GM21737 (cell line): ENCODE measurements around the gene MAPK4.
"Not testable (repeated sequence)": the region's sequence is repeated elsewhere in the genome, so short reads cannot be mapped to it uniquely, and the experiment has no call there.

ENCODE experiments used
- ATAC-seq: cut with Tn5 transposase; IDR thresholded peaks from one replicate; pipeline ENCODE4 v1.9.1; 2021; ENCODE audit warnings: mild to moderate bottlenecking, moderate library complexity; ENCODE audit not compliant: unreplicated experiment

The MAPK4 gene

DNA sequence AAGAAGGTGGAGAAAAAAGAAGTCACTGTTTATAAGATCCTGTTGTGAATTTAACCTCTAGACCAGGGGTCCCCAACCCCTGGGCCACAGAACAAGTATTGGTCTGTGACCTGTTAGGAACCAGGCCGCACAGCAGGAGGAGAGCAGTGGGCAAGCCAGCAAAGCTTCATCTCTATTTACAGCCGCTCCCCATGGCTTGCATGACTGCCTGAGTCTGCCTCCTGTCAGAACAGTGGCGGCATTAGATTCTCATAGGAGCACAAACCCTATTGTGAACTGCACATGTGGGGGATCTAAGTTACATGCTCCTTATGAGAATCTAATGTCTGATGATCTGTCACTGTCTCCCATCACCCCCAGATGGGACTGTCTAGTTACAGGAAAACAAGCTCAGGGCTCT, 13.3 kb downstream of the MAPK4 start:
- not testable (repeated sequence) for ATAC-seq

DNA sequence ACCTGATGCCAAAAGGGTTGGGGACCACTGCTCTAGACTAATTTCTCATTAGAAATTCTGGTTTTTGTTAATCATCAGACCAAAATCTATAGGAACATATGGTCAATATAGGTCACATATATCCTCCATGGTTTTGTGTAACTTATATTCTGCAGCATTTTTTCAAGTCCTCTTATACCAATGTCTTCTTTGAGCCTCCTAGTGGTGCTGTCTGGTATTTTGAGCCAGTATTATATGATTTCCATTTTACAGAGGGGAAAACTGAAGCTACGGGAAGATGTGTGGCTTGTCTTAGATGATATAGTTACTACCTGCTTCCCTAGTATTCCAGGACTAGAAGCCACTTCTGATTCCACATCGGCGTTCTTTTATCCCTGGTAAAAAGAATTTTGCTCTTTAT, 13.8 kb downstream of the MAPK4 start:
- ATAC-seq, result no peak

DNA sequence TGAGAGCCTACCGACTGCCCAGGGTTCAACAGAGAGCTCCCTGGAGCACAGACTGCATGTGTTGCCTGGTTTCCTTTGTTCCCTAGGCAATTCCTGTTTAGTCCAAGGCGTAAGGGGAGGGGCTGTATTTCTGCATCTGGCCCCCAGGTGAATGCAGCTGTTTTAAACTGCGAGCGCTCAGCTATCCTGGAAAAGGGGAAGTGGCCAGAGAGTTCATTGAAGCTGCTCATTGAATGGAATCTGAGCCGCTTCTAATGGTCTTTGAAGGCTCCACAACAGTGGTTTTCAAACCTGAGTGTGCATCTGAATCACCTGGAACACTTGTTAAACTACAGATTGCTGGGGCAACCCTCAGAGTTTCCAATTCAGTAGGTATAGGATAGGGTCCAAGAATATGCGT, 18.1 kb downstream of the MAPK4 start:
- ATAC-seq, result no peak

DNA sequence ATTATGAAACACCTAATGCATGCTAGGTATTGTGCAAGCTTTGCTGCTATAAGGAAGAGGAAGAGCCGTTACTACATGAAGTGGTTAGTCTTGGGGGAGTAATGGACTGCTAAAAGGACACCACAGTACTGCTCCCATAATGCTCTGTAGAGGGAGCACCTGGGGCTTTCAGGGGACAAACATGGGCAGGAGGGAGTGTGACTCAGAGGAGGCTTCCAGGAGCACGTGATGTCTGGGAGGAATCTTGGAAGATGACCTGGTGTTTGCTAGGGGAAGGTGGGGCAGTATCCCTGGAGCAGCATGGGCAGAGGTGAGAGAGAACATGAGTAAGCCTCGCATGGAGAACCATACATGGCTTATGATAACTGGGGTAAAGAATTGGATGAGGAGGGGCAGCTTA, 18.8 kb downstream of the MAPK4 start:
- no peak for ATAC-seq

DNA sequence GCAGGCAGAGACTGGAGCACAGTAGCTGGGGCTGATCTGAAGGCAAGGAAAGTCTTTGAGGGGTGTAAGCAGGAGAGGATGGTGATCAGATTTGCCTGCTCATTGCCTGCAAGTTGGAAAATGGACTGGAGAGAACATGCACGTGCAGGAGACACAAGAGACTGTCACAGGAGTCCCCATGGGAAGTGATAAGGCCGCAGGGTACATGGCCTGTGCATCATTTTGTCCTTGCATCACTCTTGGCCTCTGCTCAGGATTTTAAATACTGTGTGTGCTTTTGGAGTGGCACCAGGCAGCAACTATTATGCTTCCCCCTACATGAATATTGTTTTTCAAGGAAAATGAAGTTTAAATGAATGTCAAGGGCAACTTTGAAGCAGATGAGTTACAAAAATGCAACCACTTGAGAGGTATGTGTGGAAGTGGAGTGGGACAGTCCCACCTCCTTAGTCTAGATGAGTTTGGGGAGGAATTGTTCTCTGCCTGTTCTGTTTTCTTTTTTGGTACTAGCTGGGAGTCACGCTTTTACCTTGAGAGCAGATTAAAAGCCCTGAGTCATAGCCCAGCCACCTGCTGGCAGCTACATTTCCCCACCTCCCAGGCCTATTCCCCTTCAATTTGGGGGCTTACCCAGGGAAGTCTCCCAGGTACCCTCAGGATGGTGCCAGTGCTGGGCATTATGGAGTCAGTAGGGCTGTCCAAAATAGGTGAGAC, 19.3 kb downstream of the MAPK4 start:
- no peak for ATAC-seq

- ATAC-seq, result no peak
Measured at GRCh38 chr18:50581517-50581916, 21.6 kb downstream of the MAPK4 start.

GRCh38 chr18:50582500-50582899, 22.6 kb downstream of the MAPK4 start:
- ATAC-seq, result no peak

DNA sequence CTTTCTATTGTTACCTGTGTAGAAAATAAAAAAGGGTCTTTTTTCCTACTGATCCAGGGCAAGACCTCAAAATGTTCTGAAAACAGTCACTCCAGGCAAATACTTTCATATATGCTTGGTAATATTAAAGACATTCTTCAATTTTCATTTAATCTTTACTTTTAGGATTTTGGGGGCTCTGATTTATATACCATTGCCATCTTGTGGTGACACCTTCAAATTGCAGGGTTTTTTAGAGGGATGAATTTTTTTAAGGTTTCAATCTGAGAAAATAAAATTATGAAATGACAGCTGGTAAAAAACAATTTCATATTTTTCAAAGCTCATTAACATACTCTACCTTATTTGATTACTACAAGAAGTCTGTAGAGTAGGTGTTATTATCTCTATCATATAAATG, 26.8 kb downstream of the MAPK4 start:
- ATAC-seq, result no peak

DNA sequence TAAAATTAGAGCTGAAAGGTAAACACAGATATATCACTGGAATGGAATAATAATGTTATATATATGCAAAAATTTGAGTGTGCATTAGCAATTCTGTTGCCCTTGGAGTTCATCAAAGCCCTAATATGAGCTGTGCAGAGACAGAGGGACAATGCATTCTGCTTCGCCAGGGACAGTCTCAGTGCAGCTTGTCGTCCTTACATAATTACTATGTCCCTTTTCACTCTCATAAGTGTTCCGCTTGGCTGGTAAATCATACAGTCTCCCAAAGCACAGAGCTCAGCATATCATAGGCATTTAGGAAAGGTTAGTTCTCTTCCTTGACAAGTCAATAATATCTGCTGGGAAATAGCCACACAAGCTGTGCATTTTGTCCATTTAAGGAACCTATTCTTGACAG, 30.7 kb downstream of the MAPK4 start:
- ATAC-seq, result no peak

- ATAC-seq, result no peak
Measured at GRCh38 chr18:50594012-50594411, 34.1 kb downstream of the MAPK4 start.

DNA sequence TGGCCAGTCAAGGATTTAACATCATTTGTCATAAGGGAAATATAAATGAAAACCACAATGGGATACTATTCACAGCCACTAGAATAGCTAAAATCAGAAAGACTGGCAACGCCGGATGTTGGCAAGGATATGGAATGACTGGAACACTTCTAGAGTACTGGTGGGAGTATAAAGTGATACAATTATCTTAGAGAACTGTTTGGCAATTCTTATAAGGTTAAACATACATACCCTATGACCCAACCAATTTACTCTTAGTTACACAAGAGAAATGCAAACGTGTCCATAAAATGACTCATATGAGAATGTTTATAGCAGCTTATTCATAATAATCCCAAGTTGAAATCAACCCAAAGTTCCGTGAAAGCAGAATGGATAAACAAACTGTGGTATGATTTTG, 35.1 kb downstream of the MAPK4 start:
- ATAC-seq, result no peak

DNA sequence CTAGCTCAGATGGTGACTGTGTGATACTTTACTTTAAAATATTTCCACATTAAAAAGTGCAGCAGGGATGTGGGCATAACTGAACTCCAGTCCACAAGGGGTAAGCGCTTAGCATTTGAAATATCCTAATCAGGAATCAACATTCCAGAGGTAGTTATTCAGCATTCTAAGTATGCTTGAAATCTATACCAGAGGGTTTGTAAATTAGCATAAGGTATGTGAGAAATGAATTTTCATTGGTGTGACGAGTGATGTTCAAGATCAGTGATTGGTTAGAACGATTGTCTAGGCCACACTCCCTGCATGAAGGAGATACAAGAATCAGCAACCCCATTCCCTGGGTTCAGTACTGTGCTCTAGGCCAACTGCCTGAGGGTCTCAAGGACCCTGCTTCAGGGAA, 42.6 kb downstream of the MAPK4 start:
- no peak for ATAC-seq

DNA sequence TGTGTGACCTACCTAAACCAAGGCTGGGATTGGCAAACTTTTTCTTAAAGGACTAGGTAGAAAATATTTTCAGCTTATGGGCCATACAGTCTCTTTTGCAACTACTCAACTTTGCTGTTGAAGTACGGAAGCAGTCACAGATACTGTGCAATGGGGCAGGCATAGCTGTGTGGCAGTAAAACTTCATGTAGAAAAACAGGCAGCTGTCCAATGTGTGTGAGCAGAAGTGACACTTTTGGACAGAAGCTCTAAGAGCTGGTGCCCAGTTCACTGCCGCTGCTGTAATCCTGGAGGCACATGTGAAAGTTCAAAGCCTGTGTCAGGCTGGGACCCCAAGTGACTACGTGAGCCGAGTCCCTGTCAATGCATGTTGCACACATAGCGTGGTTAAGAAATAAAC, 46.7 kb downstream of the MAPK4 start:
- no peak for ATAC-seq

DNA sequence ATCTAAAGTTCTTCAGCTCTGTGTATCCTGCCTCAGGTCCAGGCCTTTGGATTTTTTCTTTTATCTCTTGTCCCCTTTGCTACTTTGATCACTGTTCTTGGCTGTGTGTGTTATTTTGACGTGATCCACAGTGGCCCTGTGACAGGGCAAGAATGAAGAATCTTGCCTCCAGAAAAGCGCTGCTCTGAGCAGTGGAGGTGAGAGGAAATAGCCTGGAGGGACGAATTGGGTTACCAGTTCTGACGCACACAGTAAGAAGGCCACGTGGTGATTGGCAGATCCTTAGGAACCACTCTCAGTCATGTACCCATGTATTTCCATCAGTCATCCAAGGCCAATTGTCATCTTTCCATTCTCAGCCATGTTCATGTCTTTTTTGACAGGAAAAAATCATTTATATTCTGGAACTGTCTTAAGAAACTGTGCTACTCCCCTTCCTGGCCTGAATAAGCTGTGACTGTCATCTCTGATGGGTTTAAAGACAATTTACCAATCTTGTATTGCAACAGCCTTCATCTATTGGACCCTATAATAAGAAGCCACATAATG, 47.6 kb downstream of the MAPK4 start:
- no peak for ATAC-seq

DNA sequence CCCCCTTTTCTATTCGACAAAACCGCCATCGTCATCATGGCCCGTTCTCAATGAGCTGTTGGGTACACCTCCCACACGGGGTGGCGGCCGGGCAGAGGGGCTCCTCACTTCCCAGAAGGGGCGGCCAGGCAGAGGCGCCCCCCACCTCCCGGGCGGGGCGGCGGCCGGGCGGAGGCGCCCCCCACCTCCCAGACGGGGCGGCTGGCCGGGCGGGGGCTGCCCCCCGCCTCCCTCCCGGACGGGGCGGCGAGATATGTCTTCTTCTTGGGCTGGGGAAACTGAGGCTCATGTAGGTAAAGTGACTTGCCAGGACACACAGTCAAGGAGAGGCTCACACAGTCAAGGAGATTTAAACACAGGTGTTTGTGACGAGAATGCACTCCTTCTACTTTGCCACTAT, 49.3 kb downstream of the MAPK4 start:
- not testable (repeated sequence) for ATAC-seq

DNA sequence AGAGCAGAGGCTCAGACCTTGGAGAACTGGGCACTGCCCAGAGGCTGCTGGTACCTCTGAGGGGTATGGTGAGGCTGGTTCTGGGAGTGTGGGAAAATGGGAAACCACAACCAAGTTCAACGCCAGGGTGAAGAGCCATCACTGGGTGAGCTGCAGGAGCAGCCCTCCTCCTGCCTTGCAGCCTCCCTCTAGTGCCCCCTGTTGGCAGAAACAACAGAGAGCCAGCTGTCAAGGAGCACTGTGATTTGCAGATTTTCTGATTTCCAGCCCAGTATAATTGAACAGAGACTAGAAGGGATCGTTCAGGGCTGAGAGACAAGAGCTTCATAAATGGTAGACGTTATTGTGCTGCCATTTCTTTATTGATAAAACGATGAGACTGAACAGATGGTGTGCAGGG, 50.5 kb downstream of the MAPK4 start:
- no peak for ATAC-seq

DNA sequence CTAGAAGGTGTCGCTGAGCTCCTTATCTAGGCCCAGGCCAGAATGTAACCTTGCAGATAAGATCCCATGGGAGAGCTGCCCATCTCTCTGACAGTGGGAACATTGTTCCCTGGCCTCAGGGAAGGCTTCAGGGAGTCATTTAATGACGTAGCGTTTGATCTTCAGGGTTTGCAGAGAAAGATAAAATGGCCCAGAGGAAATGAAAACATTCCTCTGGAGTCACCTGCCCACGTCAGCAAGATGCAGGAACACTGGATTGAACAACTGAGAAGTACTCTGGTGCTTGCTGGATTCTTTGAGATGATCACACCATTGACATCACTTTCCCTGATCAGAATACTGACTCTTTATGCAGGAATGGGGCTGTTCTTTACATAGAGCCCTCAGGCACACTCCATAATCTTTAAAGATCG, 51.6 kb downstream of the MAPK4 start:
- ATAC-seq, result no peak

DNA sequence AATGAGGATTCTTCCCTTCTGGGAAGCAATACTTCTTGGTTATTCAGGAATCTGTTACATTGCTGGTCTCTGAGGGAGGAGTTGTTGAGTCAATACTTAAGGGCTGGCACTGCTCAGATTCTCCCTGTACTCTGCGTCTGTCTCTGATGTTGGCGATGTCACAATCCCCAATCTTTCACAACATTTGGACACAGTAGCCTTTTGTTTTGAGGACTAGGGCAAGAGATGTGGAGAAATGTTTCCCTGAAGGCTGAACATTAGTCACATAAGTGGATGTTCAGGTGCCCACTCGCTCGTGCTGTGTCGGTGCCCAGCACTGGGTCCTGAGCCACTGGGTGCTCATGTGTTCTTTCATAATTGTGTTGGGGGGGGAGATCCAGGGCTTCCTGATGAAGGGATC, 55.0 kb downstream of the MAPK4 start:
- no peak for ATAC-seq

GRCh38 chr18:50616484-50617048, 56.7 kb downstream of the MAPK4 start:
- no peak for ATAC-seq

DNA sequence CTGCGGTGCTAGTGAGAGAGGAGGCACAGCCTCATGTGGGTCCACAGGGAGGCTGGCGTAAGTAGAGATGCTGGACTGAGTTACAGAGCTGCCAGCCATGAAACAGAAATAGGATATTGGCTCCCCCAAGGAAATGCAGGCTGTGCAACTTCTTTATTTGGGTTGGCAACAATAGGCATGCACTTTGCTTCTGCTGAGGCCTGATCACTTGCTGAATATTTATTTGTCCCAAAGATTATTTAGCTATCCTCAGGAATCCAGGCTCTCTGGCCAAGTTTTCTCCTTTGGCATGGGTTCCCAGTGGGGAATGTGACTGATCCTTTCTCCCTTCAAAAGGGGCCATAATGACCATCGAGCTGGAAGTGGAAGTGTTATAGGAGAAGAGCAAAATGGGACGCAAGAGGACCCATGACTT, 60.0 kb downstream of the MAPK4 start:
- ATAC-seq, result no peak

DNA sequence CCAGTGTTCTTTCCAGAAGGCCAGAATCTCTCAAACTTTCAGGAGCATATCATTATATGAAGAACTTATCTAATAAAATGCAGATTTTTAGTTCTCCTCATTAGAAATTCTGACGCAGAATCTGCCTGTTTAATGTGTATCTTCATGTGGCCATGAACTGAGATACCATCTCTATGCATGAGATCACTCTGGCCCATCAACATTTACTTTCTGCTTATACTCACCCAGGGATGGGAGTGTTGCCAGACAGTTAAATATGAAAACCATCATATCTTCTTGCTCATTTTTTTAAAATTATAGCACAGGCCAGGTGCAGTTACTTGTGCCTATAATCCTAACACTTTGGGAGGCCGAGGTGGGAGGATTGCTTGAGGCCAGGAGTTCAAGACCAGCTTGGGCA, 60.4 kb downstream of the MAPK4 start:
- ATAC-seq, result no peak

DNA sequence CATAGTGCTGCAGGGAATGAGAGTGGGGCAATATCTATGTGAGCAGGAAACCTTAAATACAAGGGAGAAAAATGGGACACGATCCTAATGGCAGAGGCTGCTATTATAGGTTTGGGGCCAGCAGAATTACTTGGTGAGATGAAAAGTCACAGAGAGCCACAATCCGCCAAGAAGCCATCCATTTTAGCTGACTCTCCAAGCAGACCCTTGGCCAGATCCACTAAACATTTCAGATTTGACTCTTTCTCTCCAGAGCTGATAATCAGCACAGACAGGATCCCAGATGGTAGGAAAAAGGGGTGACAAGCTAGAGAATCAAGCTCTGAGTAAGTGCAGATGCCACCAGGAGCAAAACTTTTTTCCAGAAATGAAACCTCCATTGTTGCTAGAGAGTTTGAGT, 61.5 kb downstream of the MAPK4 start:
- no peak for ATAC-seq

- ATAC-seq, result no peak
Measured at GRCh38 chr18:50622320-50622719, 62.4 kb downstream of the MAPK4 start.
